Mesendoderm (in vitro differentiated cells): ENCODE measurements around the gene NPEPL1. TPM values are rescaled to one million over a fixed set of nuclear protein-coding genes. Genes with fewer than 3 reads are reported as not detected.
"Not testable (repeated sequence)": the region's sequence is repeated elsewhere in the genome, so short reads cannot be mapped to it uniquely, and the experiment has no call there.

ENCODE experiments used
- DNase-seq: peaks from one replicate; pipeline ENCODE4 v3.0.0; 2013
- H2AK5ac ChIP-seq: 2 replicates; pipeline ENCODE4 v1.6.1; 2013; ENCODE audit warnings: low read length, inconsistent platforms
- H2BK120ac ChIP-seq: 2 replicates; pipeline ENCODE4 v1.6.1; 2013; ENCODE audit warnings: low read depth, mild to moderate bottlenecking, low read length, moderate library complexity, mixed read lengths
- H2BK15ac ChIP-seq: replicated peaks from 2 replicates; pipeline ENCODE4 v1.6.1; 2013; ENCODE audit warnings: low read depth, mild to moderate bottlenecking, moderate library complexity
- H2BK5ac ChIP-seq: 2 replicates; pipeline ENCODE4 v1.6.1; 2013; ENCODE audit warnings: low read length, inconsistent platforms
- H3K18ac ChIP-seq: 2 replicates; pipeline ENCODE4 v1.6.1; 2013; ENCODE audit warnings: mild to moderate bottlenecking, low read length, mixed read lengths
- H3K23ac ChIP-seq: one replicate; pipeline ENCODE4 v1.6.1; 2013; ENCODE audit warnings: low read length
- H3K27ac ChIP-seq: 2 replicates; pipeline ENCODE4 v1.5.1; 2013; ENCODE audit warnings: low read depth, mild to moderate bottlenecking, inconsistent platforms, low read length, moderate library complexity
- H3K27me3 ChIP-seq: 2 replicates; pipeline ENCODE4 v1.6.1; 2013; ENCODE audit warnings: low read length, control low read depth, mild to moderate bottlenecking, inconsistent platforms; ENCODE audit not compliant: insufficient read depth, poor library complexity
- H3K36me3 ChIP-seq: 2 replicates; pipeline ENCODE4 v1.6.1; 2013; ENCODE audit warnings: low read length, inconsistent platforms; ENCODE audit not compliant: control insufficient read depth, insufficient read depth
- H3K4ac ChIP-seq: one replicate; pipeline ENCODE4 v1.6.1; 2013; ENCODE audit warnings: low read depth, mild to moderate bottlenecking, low read length, moderate library complexity
- H3K4me1 ChIP-seq: 2 replicates; pipeline ENCODE4 v1.6.1; 2013; ENCODE audit warnings: low read depth, low read length, inconsistent platforms; ENCODE audit not compliant: control insufficient read depth
- H3K4me2 ChIP-seq: 2 replicates; pipeline ENCODE4 v1.6.1; 2013; ENCODE audit warnings: low read length
- H3K4me3 ChIP-seq: 2 replicates; pipeline ENCODE4 v1.5.1; 2013; ENCODE audit warnings: mild to moderate bottlenecking, low read length
- H3K56ac ChIP-seq: one replicate; pipeline ENCODE4 v1.6.1; 2013; ENCODE audit warnings: low read length
- H3K79me1 ChIP-seq: 2 replicates; pipeline ENCODE4 v1.6.1; 2013; ENCODE audit warnings: low read length, inconsistent platforms
- H3K79me2 ChIP-seq: 2 replicates; pipeline ENCODE4 v1.6.1; 2013; ENCODE audit warnings: mild to moderate bottlenecking, low read length; ENCODE audit not compliant: control insufficient read depth, insufficient read depth
- H3K9ac ChIP-seq: 2 replicates; pipeline ENCODE4 v1.6.1; 2013; ENCODE audit warnings: low read length, inconsistent platforms
- H4K5ac ChIP-seq: one replicate; pipeline ENCODE4 v1.6.1; 2013; ENCODE audit warnings: low read length
- H4K8ac ChIP-seq: one replicate; pipeline ENCODE4 v1.6.1; 2013; ENCODE audit warnings: low read depth, mild to moderate bottlenecking, control low read depth, low read length, moderate library complexity
- WGBS: extraction: QIAGEN DNeasy Blood & Tissue Kit; methylation state at CpG from one replicate; pipeline ENCODE4 v1.1.7; 2013; ENCODE audit warnings: low lambda C conversion rate, missing lambda C conversion rate; ENCODE audit not compliant: insufficient coverage; ENCODE audit errors: extremely low coverage; 5-methylcytosine and 5-hydroxymethylcytosine counted together
- polyA plus RNA-seq, 2 experiments: library from polyadenylated mRNA; stranded (reverse); fragments of 200-250 nt; gene quantifications; one replicate each; pipeline ENCODE4 v1.2.3, GENCODE V29; 2013

Gene NPEPL1, protein sequence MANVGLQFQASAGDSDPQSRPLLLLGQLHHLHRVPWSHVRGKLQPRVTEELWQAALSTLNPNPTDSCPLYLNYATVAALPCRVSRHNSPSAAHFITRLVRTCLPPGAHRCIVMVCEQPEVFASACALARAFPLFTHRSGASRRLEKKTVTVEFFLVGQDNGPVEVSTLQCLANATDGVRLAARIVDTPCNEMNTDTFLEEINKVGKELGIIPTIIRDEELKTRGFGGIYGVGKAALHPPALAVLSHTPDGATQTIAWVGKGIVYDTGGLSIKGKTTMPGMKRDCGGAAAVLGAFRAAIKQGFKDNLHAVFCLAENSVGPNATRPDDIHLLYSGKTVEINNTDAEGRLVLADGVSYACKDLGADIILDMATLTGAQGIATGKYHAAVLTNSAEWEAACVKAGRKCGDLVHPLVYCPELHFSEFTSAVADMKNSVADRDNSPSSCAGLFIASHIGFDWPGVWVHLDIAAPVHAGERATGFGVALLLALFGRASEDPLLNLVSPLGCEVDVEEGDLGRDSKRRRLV
- 10.3 TPM for polyA plus RNA-seq (2013, experiment 1 of 2)
- polyA plus RNA-seq (2013, experiment 2 of 2), result 10.5 TPM

GRCh38 chr20:58692579-58693225 is at the start of gene NPEPL1:
NPEPL1 (plus strand) TSS chr20:58692800; CDS start chr20:58692901, 101 bp downstream.
- peak within 1 kb of the TSS; percentile 89 for H3K56ac ChIP-seq
- no CpG with 5 or more reads among the region's 93 CpGs for WGBS
- peak; percentile 80 for DNase-seq
- peaks cover 4% of the 10 kb centered on the region for H3K79me1 ChIP-seq
- peak within 1 kb of the TSS; percentile 78 for H3K18ac ChIP-seq
- H3K4ac ChIP-seq, result peak within 1 kb of the TSS; percentile 89
- no peak within 1 kb of the TSS for H3K4me3 ChIP-seq
- H4K5ac ChIP-seq, result no peak within 1 kb of the TSS
- H3K4me1 ChIP-seq, result no peaks in the 10 kb centered on the region
- no peaks in the 10 kb centered on the region for H3K36me3 ChIP-seq
- H2BK15ac ChIP-seq, result no peak within 1 kb of the TSS
- no peak within 1 kb of the TSS for H2BK120ac ChIP-seq
- H3K23ac ChIP-seq, result peak within 1 kb of the TSS; percentile 75
- peak within 1 kb of the TSS; percentile 67 for H3K27ac ChIP-seq
- no peak within 1 kb of the TSS for H4K8ac ChIP-seq
- H3K27me3 ChIP-seq, result no peaks in the 10 kb centered on the region
- H3K4me2 ChIP-seq, result peak within 1 kb of the TSS; percentile 54
- peak within 1 kb of the TSS; percentile 54 for H2AK5ac ChIP-seq
- H3K79me2 ChIP-seq, result no peaks in the 10 kb centered on the region
- H2BK5ac ChIP-seq, result peak within 1 kb of the TSS; percentile 17
- peak within 1 kb of the TSS; percentile 85 for H3K9ac ChIP-seq

DNA sequence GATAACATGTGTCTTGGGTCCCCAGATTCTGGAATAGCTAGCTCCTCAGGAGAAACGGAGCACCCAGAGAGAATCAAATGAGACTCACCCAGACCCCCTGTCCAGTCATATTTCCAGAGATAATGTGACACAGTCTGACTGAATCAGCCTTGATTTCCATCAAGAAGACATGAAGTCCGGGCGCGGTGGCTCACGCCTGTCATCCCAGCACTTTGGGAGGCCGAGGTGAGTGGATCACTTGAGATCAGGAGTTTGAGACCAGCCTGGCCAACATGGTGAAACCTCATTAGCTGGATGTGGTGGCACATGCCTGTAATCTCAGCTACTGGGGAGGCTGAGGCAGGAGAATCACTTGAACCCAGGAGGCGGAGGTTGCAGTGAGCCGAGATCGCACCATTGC is 49.7 kb upstream of the NPEPL1 start:
- DNase-seq, result not testable (repeated sequence)
- WGBS, result no CpG with 5 or more reads among the region's 9 CpGs

GRCh38 chr20:58645412-58645968 is 47.1 kb upstream of the NPEPL1 start:
- H3K4me2 ChIP-seq, result no peak overlapping the region
- H3K4me1 ChIP-seq, result no peaks in the 10 kb centered on the region
- H3K18ac ChIP-seq, result no peak overlapping the region
- WGBS, result no CpG with 5 or more reads among the region's 5 CpGs
- H3K4me3 ChIP-seq, result no peak overlapping the region
- no peaks in the 10 kb centered on the region for H3K36me3 ChIP-seq
- H2BK15ac ChIP-seq, result no peak overlapping the region
- H3K9ac ChIP-seq, result no peak overlapping the region
- no peaks in the 10 kb centered on the region for H3K79me2 ChIP-seq
- H3K27me3 ChIP-seq, result no peaks in the 10 kb centered on the region
- H2AK5ac ChIP-seq, result no peak overlapping the region
- no peak overlapping the region for H2BK120ac ChIP-seq
- no peak overlapping the region for H2BK5ac ChIP-seq
- no peak overlapping the region for H4K8ac ChIP-seq
- DNase-seq, result no peak
- H3K27ac ChIP-seq, result no peak overlapping the region
- H3K56ac ChIP-seq, result no peak overlapping the region
- H3K4ac ChIP-seq, result no peak overlapping the region
- H3K79me1 ChIP-seq, result no peaks in the 10 kb centered on the region
- H3K23ac ChIP-seq, result no peak overlapping the region
- no peak overlapping the region for H4K5ac ChIP-seq

More for the DNA sequence above, 49.7 kb upstream of the NPEPL1 start:
- H2AK5ac ChIP-seq, H3K23ac ChIP-seq, H3K79me1 ChIP-seq, H4K8ac ChIP-seq, H3K4ac ChIP-seq, H3K79me2 ChIP-seq, H3K4me1 ChIP-seq, H3K9ac ChIP-seq, H3K4me2 ChIP-seq, H3K56ac ChIP-seq, H3K27ac ChIP-seq, H3K4me3 ChIP-seq, H4K5ac ChIP-seq, H2BK15ac ChIP-seq, H3K36me3 ChIP-seq, H3K27me3 ChIP-seq, H3K18ac ChIP-seq, H2BK120ac ChIP-seq, H2BK5ac ChIP-seq: not testable (repeated sequence)

GRCh38 chr20:58646257-58646656 is 46.3 kb upstream of the NPEPL1 start:
- no peak overlapping the region for H3K56ac ChIP-seq
- H4K5ac ChIP-seq, result no peak overlapping the region
- H2BK5ac ChIP-seq, result no peak overlapping the region
- no peaks in the 10 kb centered on the region for H3K79me1 ChIP-seq
- H3K4me3 ChIP-seq, result no peak overlapping the region
- no CpG with 5 or more reads among the region's 3 CpGs for WGBS
- H2BK15ac ChIP-seq, result no peak overlapping the region
- H3K4me2 ChIP-seq, result no peak overlapping the region
- no peak overlapping the region for H4K8ac ChIP-seq
- no peaks in the 10 kb centered on the region for H3K27me3 ChIP-seq
- no peak overlapping the region for H2AK5ac ChIP-seq
- H3K4me1 ChIP-seq, result no peaks in the 10 kb centered on the region
- H2BK120ac ChIP-seq, result no peak overlapping the region
- H3K23ac ChIP-seq, result no peak overlapping the region
- H3K79me2 ChIP-seq, result peaks cover under 1% of the 10 kb centered on the region
- H3K4ac ChIP-seq, result no peak overlapping the region
- H3K18ac ChIP-seq, result no peak overlapping the region
- no peaks in the 10 kb centered on the region for H3K36me3 ChIP-seq
- no peak for DNase-seq
- H3K9ac ChIP-seq, result no peak overlapping the region
- no peak overlapping the region for H3K27ac ChIP-seq

DNA sequence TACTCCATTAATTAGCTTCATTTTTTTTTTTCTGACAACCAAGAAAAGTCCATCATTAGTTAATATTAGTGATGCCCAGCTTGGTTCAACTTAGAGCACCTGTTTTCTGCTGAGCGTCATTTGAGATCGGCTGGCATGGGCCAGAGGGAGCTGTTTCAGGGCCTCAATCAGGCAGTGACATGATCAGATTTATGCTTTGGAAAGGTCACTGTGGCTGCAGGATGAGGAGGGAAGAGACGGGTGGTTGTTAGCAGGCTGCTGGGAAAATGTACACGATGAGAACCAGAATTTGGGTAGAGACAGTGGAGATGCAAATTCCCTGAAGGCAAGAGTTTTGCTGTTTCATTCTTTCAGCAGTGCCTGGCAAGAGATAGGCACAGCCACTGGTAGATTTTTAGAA is 45.9 kb upstream of the NPEPL1 start:
- no peak overlapping the region for H2BK15ac ChIP-seq
- no peak overlapping the region for H3K23ac ChIP-seq
- H3K9ac ChIP-seq, result no peak overlapping the region
- H2BK5ac ChIP-seq, result no peak overlapping the region
- H4K5ac ChIP-seq, result no peak overlapping the region
- H3K18ac ChIP-seq, result no peak overlapping the region
- no peak overlapping the region for H2AK5ac ChIP-seq
- no CpG with 5 or more reads among the region's 4 CpGs for WGBS
- H3K4me3 ChIP-seq, result no peak overlapping the region
- H3K27ac ChIP-seq, result no peak overlapping the region
- no peak overlapping the region for H3K4me2 ChIP-seq
- H3K4me1 ChIP-seq, result no peaks in the 10 kb centered on the region
- no peak overlapping the region for H4K8ac ChIP-seq
- no peaks in the 10 kb centered on the region for H3K27me3 ChIP-seq
- no peak overlapping the region for H2BK120ac ChIP-seq
- no peak overlapping the region for H3K56ac ChIP-seq
- H3K4ac ChIP-seq, result no peak overlapping the region
- H3K79me2 ChIP-seq, result peaks cover 5% of the 10 kb centered on the region
- no peak for DNase-seq
- H3K36me3 ChIP-seq, result no peaks in the 10 kb centered on the region
- H3K79me1 ChIP-seq, result peaks cover 3% of the 10 kb centered on the region
